ENCODE results near the gene MACROD2.

MACROD2 gene

GRCh38 chr20:14633507-14633906, 638.2 kb downstream of the MACROD2 start:
- no peaks in the 10 kb centered on the region for H3K36me3 ChIP-seq (ENCODE audit: control insufficient read depth in 2 of 2, insufficient read depth in 1 of 2, low read length in 2 of 2)
- ChIA-PET POLR2A (no interaction called here), CTCF (no interaction called here)
- H3K4me1 ChIP-seq (ENCODE audit: control insufficient read depth, insufficient read depth, low read length) = no peaks in the 10 kb centered on the region
- no peak overlapping the region for H3K27ac ChIP-seq (ENCODE audit: extremely low read depth, low read depth, low read length)
- no peak for TF ChIP-seq KLF1 (tag by site-specific recombination; IDR thresholded peaks at IDR 0.05)
- no peak for TF ChIP-seq REST (tag by site-specific recombination; IDR thresholded peaks at IDR 0.05)
- no peak for TF ChIP-seq ATF2 (tag by site-specific recombination; IDR thresholded peaks at IDR 0.05; ENCODE audit: low read depth)
- TF ChIP-seq ZNF830 (tag by site-specific recombination; IDR thresholded peaks at IDR 0.05; ENCODE audit: low read depth) = no peak
- no peak for TF ChIP-seq ZNF843 (tag by site-specific recombination; IDR thresholded peaks at IDR 0.05)
- no peak for TF ChIP-seq ZNF596 (tag by site-specific recombination; IDR thresholded peaks at IDR 0.05)
- no peak for TF ChIP-seq SP7 (tag by site-specific recombination; IDR thresholded peaks at IDR 0.05)
- no peak for TF ChIP-seq ZNF585B (tag by site-specific recombination; IDR thresholded peaks at IDR 0.05)
- H3K4me3 ChIP-seq (ENCODE audit: low read depth, low read length) = no peak overlapping the region
- no peaks in the 10 kb centered on the region for H3K9me3 ChIP-seq (ENCODE audit: control insufficient read depth, insufficient read depth, low read depth, low read length)

GRCh38 chr20:14634665-14635064, 639.3 kb downstream of the MACROD2 start:
- Histone ChIP-seq H3K9me3 (ENCODE audit: control insufficient read depth, insufficient read depth, low read depth, low read length) (no peaks in the 10 kb centered on the region), H3K36me3 (ENCODE audit: control insufficient read depth in 2 of 2, insufficient read depth in 1 of 2, low read length in 2 of 2) (no peaks in the 10 kb centered on the region), H3K4me3 (ENCODE audit: low read depth, low read length) (no peak overlapping the region), H3K27ac (ENCODE audit: extremely low read depth, low read depth, low read length) (no peak overlapping the region), H3K4me1 (ENCODE audit: control insufficient read depth, insufficient read depth, low read length) (no peaks in the 10 kb centered on the region)
- ChIA-PET CTCF (interaction anchor here (0.7 kb wide), 2 partner anchors 253 to 369 kb away, joined by 3 read pairs; no protein-coding TSS in a partner anchor), POLR2A (interaction anchor here (0.6 kb wide), 1 partner anchor 167 kb away, joined by 3 read pairs; no protein-coding TSS in a partner anchor)
- TF ChIP-seq ZNF670 (tag by site-specific recombination; IDR thresholded peaks at IDR 0.05; ENCODE audit: low read depth) = no peak
- no peak for TF ChIP-seq ZNF350 (tag by site-specific recombination; IDR thresholded peaks at IDR 0.05)
- TF ChIP-seq ZNF549 (tag by site-specific recombination; IDR thresholded peaks at IDR 0.05) = no peak
- no peak for TF ChIP-seq ZBTB26 (tag by site-specific recombination; optimal IDR thresholded peaks at IDR 0.05)
- TF ChIP-seq ZNF37A (tag by site-specific recombination; IDR thresholded peaks at IDR 0.05) = no peak
- no peak for TF ChIP-seq ZSCAN30 (tag by site-specific recombination; IDR thresholded peaks at IDR 0.05)
- TF ChIP-seq KLF17 (tag by site-specific recombination; IDR thresholded peaks at IDR 0.05) = no peak
- TF ChIP-seq ZNF221 (tag by site-specific recombination; IDR thresholded peaks at IDR 0.05; ENCODE audit: borderline replicate concordance) = no peak
- no peak for TF ChIP-seq GLIS1 (tag by site-specific recombination; IDR thresholded peaks at IDR 0.05)
- no peak for TF ChIP-seq ZNF555 (tag by site-specific recombination; conservative IDR thresholded peaks at IDR 0.05)
- no peak for TF ChIP-seq PBX3 (CRISPR knock-in tag; IDR thresholded peaks at IDR 0.05)
- no peak for TF ChIP-seq ZNF626 (tag by site-specific recombination; IDR thresholded peaks at IDR 0.05)
